Gastrocnemius medialis (tissue), 4 donors: ENCODE data around the gene THEMIS2. TPM values are rescaled to one million over a fixed set of nuclear protein-coding genes. Genes with fewer than 3 reads are reported as not detected.

ENCODE experiments used
- ATAC-seq, 2 donors: fragments of 150-250 bp; one replicate each; pipeline ENCODE4 v1.9.1; 2016
- DNase-seq, 2 donors: peaks; one replicate each; pipeline ENCODE4 v3.0.0-alpha.2; 2019
- H3K27ac ChIP-seq, 4 donors: fragments of 200-600 bp; sonication (generic); 1 replicate in 1 of 4; 2 replicates in 3 of 4; pipeline ENCODE4 v1.5.1; 2016 to 2018; ENCODE audit warnings: mild to moderate bottlenecking in 2 of 4, moderate library complexity in 1 of 4
- H3K27me3 ChIP-seq, 3 donors: fragments of 200-600 bp; sonication (generic) in 2 of 3; 1 replicate in 1 of 3; 2 replicates in 2 of 3; pipeline versions ENCODE4 v1.5.1 to v1.6.0; 2016 to 2019; ENCODE audit warnings: mild to moderate bottlenecking in 1 of 3, moderate library complexity in 1 of 3
- H3K36me3 ChIP-seq, 2 donors: fragments of 200-600 bp; sonication (generic) in 1 of 2; one replicate each; pipeline ENCODE4 v1.5.1; 2017 to 2018
- H3K4me1 ChIP-seq, 2 donors: fragments of 200-600 bp; sonication (generic) in 1 of 2; one replicate each; pipeline ENCODE4 v1.5.1; 2016 to 2017; ENCODE audit warnings: mild to moderate bottlenecking in 2 of 2
- H3K4me3 ChIP-seq, 4 donors: fragments of 200-600 bp; sonication (generic) in 3 of 4; 1 replicate in 1 of 4; 2 replicates in 3 of 4; pipeline ENCODE4 v1.5.1; 2016 to 2019; ENCODE audit warnings: mild to moderate bottlenecking in 2 of 4
- H3K9me3 ChIP-seq, 3 donors: fragments of 200-600 bp; sonication (generic) in 2 of 3; 1 replicate in 1 of 3; 2 replicates in 2 of 3; pipeline ENCODE4 v1.5.1; 2016 to 2019
- POLR2A ChIP-seq, 2 donors: fragments of 450-650 bp; IDR thresholded peaks; one replicate each; pipeline ENCODE4 v1.6.1; 2017; ENCODE audit warnings: antibody characterized with exemption in 2 of 2, mild to moderate bottlenecking in 2 of 2, moderate library complexity in 2 of 2
- in situ Hi-C, 4 donors: fragments of 200-750 bp; cut with MboI; loops; one replicate each; pipeline versions ENCODE4 v1.15.0 to v1.8.0; 2017; ENCODE audit warnings: low sequenced_read_pairs in 4 of 4
- intact Hi-C: fragments of 100-400 bp; cut with DNase I; formaldehyde crosslinking; loops from one replicate; pipeline ENCODE4 v1.15.1; 2023; ENCODE audit warnings: low total_unique reads
- total RNA-seq, 4 donors: library from RNA; depleted of rRNA; stranded (reverse); fragments of >200 nt; gene quantifications; one replicate each; pipeline versions ENCODE4 v1.1.0 to v1.2.3, GENCODE V29; 2016
- TF ChIP-seq, protein P1 (sequence below), 5 experiments: fragments of 450-650 bp in 3 of 5; fragments of 200-600 bp in 2 of 5; sonication (generic) in 2 of 5; IDR thresholded peaks in 4 of 5; conservative IDR thresholded peaks in 1 of 5; 1 replicate in 4 of 5; 2 replicates in 1 of 5; pipeline ENCODE4 v1.5.1; 2016 to 2019; ENCODE audit warnings: antibody characterized with exemption in 5 of 5, mild to moderate bottlenecking in 3 of 5, moderate library complexity in 3 of 5

The THEMIS2 gene
- total RNA-seq, 4 donors from 2014 or later, result 2.3 to 10.8 (median 7.6) TPM

- in situ Hi-C loops, result no loop called here
- no peak for TF ChIP-seq POLR2A (IDR thresholded peaks at IDR 0.05)
- TF ChIP-seq, protein P1, sequence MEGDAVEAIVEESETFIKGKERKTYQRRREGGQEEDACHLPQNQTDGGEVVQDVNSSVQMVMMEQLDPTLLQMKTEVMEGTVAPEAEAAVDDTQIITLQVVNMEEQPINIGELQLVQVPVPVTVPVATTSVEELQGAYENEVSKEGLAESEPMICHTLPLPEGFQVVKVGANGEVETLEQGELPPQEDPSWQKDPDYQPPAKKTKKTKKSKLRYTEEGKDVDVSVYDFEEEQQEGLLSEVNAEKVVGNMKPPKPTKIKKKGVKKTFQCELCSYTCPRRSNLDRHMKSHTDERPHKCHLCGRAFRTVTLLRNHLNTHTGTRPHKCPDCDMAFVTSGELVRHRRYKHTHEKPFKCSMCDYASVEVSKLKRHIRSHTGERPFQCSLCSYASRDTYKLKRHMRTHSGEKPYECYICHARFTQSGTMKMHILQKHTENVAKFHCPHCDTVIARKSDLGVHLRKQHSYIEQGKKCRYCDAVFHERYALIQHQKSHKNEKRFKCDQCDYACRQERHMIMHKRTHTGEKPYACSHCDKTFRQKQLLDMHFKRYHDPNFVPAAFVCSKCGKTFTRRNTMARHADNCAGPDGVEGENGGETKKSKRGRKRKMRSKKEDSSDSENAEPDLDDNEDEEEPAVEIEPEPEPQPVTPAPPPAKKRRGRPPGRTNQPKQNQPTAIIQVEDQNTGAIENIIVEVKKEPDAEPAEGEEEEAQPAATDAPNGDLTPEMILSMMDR (IDR thresholded peaks at IDR 0.05 in 4 of 5, conservative IDR thresholded peaks at IDR 0.05 in 1 of 5), result no peak
- intact Hi-C loops, result loop anchor here (5.0 kb wide), 1 partner anchor 49 kb away; no protein-coding TSS in a partner anchor
- Histone ChIP-seq H3K27me3 (no peaks in the 10 kb centered on the region), H3K4me3 (no peak overlapping the region), H3K27ac (peak overlapping the region; percentile 60 to 70 (median 67)), H3K9me3 (no peaks in the 10 kb centered on the region), H3K36me3 (peaks cover 0 to 82% of the 10 kb centered on the region in 2 donors), H3K4me1 (peaks cover 13 to 17% of the 10 kb centered on the region in 2 donors)
- peak; percentile 57 to 73 for DNase-seq
- ATAC-seq, result peak; percentile 88 to 97
Observed at GRCh38 chr1:27906759-27907158, 34.4 kb downstream of the THEMIS2 start.

DNA sequence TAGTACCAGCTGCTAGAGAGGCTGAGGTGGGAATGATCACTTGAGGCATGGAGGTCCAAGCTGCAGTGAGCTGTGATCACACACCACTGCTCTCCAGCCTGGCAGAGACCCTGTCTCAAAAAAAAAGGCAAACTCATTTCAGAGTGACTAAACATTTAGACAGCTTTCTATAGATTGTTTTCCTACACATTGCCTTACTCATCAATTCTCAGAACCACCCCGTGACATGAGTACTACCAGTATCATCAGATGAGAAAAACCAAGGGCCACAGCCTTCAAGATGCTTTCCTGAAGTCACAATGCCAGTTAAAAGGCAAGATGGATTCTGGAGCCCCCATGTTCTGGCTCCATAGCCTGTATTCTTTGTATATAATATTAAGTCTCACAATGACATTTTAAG, 40.1 kb downstream of the THEMIS2 start:
- Histone ChIP-seq H3K36me3 (peaks cover 0 to 34% of the 10 kb centered on the region in 2 donors), H3K27me3 (no peaks in the 10 kb centered on the region), H3K4me3 (no peak overlapping the region), H3K27ac (no peak overlapping the region), H3K4me1 (peaks cover 0 to 10% of the 10 kb centered on the region in 2 donors), H3K9me3 (no peaks in the 10 kb centered on the region)
- no peak for DNase-seq
- ATAC-seq, result no peak
- intact Hi-C loops, result no loop called here
- TF ChIP-seq, protein P1 (IDR thresholded peaks at IDR 0.05 in 4 of 5, conservative IDR thresholded peaks at IDR 0.05 in 1 of 5), result no peak
- TF ChIP-seq POLR2A (IDR thresholded peaks at IDR 0.05), result no peak
- in situ Hi-C loops, result no loop called here

- Histone ChIP-seq H3K4me3 (peak overlapping the region; percentile 71 to 99 (median 76)), H3K9me3 (no peaks in the 10 kb centered on the region), H3K27ac (peak overlapping the region; percentile 76 to 95 (median 86)), H3K36me3 (peaks cover 0 to 18% of the 10 kb centered on the region in 2 donors), H3K27me3 (no peaks in the 10 kb centered on the region), H3K4me1 (peaks cover 0 to 6% of the 10 kb centered on the region in 2 donors)
- ATAC-seq (no peak), DNase-seq (no peak)
- no peak for TF ChIP-seq POLR2A (IDR thresholded peaks at IDR 0.05)
- TF ChIP-seq, protein P1 (IDR thresholded peaks at IDR 0.05 in 4 of 5, conservative IDR thresholded peaks at IDR 0.05 in 1 of 5), result no peak
- in situ Hi-C loops (no loop called here), intact Hi-C loops (no loop called here)
Observed at GRCh38 chr1:27915082-27915575, 42.8 kb downstream of the THEMIS2 start.

GRCh38 chr1:27922272-27922671, 49.9 kb downstream of the THEMIS2 start:
- H3K36me3 ChIP-seq, result no peaks in the 10 kb centered on the region
- no peak overlapping the region for H3K4me3 ChIP-seq
- DNase-seq, result no peak
- intact Hi-C loops (no loop called here), in situ Hi-C loops (no loop called here)
- no peaks in the 10 kb centered on the region for H3K9me3 ChIP-seq
- H3K27ac ChIP-seq, result no peak overlapping the region
- no peaks in the 10 kb centered on the region for H3K27me3 ChIP-seq
- TF ChIP-seq, protein P1 (IDR thresholded peaks at IDR 0.05 in 4 of 5, conservative IDR thresholded peaks at IDR 0.05 in 1 of 5), result no peak
- no peak for TF ChIP-seq POLR2A (IDR thresholded peaks at IDR 0.05)
- no peak for ATAC-seq
- H3K4me1 ChIP-seq, result no peaks in the 10 kb centered on the region
